ENCODE measurements around the gene SCAMP1. TPM values are rescaled to one million over a fixed set of nuclear protein-coding genes. Genes with fewer than 3 reads are reported as not detected.

The SCAMP1 gene
- total RNA-seq, 1 donor from 2014 or later: 373 TPM

- DNase-seq: peak; percentile 16
These were observed 137.4 kb downstream of the SCAMP1 start for GRCh38 chr5:78497573-78498533.

- no peak for DNase-seq
These were observed 139.1 kb downstream of the SCAMP1 start for GRCh38 chr5:78499485-78499884.

- no peak for DNase-seq
These were observed 139.6 kb downstream of the SCAMP1 start for GRCh38 chr5:78500028-78500427.

GRCh38 chr5:78500871-78501270 is 140.5 kb downstream of the SCAMP1 start:
- no peak for DNase-seq

- no peak for DNase-seq
These were observed 141.3 kb downstream of the SCAMP1 start for GRCh38 chr5:78501411-78502352.

DNA sequence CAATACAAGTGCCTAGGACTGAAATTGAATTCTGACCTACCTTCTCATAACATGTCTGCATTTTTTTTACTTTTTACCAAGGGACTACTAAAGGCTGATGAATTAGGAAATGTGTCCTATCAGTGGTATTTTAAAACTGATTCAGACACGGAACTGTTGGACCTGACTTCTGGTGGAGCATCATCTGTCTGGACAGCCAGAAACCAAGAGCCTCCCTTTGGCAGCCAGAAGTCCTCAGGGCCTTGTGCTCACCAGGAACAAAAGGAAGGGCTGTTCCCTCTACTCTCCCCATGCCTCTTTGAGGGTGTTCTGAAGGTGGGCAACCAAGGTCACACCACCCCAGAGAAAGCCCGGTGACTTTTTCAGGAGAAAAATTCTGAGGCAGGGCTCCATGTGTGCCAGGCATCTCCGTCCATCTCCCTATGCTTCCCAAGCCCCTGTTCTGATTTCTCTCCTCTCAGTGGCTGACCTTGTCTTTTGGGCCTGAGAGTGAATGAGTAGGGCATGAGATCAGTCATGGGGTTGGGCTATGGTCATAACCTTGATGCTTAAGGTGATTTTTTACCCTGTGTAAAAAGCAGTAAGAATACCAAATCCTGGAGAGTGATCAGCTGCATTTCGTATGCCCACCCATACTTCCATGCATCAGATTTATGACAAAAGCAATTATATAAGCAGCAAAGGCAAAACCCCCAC is 143.7 kb downstream of the SCAMP1 start:
- no peak for DNase-seq

DNA sequence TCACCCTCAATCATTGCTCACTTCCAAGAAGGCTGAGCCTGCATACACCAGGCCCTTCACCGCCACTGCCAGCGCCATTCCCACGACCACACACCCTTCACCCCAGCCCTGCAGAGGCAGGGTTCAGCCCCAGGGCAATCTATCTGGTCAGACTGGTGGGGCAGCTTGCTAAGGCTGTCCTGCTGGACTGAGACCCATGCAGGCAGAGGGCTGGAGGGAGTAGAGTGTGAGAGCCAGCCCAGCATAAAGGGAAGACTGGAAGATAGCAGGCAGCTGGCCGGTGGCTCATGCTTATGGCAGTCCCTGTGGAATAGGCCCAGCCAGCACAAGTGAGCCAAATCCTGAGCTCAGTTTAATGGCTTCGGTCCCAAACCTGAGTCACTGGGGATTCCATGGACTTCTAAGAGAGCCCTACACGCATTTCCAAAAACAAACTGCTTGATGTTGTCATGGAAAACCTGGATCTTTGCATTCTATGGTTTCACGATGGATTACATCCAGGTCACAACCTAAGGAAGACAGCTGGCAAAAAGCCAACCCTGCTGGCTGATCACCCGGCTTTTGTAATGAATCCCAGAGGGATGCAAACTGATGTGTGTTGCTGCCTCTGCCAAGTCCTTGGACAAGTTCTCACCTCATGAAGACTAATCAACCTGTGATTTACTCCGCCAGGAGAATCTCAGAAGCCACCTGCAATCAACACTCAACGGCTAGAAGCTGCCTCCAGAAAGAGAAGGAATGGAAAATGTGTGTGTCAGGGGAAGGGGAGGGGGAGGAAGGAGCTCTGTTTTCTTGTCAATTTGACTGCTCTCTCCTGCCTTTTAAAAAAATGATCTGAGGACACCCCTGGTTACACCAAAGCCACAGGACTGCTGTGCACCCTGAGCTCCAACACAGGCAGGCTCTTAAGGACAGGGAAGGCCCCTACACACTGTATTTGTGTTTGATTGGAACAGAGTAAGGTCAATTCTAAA is 144.6 kb downstream of the SCAMP1 start:
- DNase-seq: peak; percentile 89

DNA sequence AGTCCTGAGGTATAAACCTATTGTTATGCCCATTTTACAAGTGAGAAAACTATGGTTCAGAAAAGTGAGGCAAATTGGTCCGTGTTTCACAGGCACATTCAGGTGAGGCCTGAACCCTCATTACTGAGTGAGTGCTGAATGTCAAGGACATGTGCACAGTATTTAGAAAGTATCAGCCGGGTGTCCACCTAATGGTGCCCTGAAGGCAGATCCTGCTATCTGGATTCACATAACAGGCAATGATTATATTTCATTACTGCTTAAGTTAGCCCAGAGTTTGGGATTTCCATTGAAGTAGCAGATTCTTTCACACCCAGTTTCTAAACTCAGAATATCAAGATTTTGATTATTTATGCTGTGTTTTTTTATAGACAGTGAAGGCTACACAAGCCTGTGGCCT is 145.4 kb downstream of the SCAMP1 start:
- DNase-seq: no peak

- no peak for DNase-seq
These were observed 146.0 kb downstream of the SCAMP1 start for GRCh38 chr5:78506261-78507024.

GRCh38 chr5:78507531-78507930 is 147.1 kb downstream of the SCAMP1 start:
- no peak for DNase-seq

DNA sequence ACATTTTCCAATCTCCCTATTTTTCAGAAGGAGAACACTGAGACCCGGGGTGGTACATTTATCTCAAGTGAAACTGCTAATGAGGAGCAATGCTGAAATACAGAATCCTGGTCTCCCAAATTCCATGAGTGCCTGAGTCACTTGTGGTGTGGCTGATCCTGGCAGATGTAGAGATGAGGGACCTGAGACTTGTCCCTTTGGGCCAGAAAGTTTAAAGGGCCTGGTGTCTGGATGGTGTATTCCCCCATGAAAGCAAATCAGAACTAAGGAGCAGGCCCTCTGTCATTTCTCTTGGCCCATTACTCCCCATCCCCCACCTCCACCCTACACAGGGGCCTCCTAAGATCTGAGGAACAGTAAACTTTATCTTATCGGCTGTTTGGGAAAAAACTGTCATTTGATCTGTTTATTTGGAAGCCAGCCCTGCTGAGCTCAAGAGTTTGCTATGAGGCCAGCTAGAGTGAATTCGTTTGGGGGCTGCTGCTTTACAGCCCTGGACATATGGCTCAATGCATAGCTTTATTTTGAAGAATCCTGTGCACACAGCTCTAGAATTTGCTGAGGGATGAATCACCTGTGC is 147.9 kb downstream of the SCAMP1 start:
- no peak for DNase-seq

DNA sequence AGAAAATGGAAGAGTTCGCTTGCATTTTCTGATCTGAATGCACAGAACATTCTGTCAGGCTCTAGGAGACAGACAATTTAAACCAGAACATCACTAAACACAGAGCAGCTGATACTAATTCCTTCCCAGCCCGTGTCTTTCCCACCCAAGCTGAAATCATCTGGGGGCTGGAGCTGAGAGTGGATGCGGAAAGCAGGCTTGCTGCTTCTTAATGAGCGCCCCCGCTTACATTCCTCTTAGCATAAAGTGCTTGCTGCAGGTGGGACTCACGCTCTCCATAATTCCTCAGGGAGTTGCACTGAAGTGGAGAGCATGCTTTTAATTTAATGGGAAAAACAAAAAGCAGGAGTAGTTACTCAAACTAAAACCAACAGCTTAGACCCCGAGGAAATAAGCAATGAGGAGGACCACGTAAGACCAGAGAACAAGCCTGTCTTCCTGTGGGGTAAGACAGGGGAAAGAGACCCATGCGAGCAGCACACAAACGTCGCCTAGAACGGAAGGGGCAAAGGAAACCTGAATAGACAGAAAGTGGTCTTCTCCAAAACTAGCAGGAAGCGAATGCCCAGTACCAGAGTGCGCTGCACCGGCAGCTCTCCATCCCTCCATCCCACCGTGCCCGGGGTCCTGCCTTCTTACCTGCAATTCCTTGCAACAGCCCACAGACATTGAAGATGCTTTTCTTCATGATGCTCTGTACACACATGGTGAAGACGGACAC is 148.9 kb downstream of the SCAMP1 start:
- DNase-seq: no peak

- DNase-seq: peak; percentile 25
These were observed 149.7 kb downstream of the SCAMP1 start for GRCh38 chr5:78509884-78510769.

GRCh38 chr5:78511121-78511906 is 150.9 kb downstream of the SCAMP1 start:
- DNase-seq: no peak

GRCh38 chr5:78512435-78512834 is 152.0 kb downstream of the SCAMP1 start:
- DNase-seq: no peak

DNA sequence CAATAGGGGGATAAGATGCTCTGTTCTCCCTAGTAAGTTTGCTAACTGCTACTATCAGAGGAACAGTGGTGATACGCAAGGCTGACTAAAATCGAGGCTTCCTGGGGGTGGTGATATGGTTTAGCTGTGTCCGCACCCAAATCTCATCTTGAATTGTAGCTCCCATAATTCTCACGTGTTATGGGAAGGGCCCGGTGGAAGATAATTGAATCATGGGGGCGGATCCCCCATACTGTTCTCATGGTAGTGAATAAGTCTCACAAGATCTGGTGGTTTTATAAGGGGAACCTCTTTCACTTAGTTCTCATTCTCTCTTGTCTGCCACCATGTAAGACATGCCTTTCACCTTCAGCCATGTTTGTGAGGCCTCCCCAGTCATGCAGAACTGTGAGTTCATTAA is 153.0 kb downstream of the SCAMP1 start:
- no peak for DNase-seq

Measured in occipital lobe (tissue), 2 donors.